ENCODE results near the gene ERLEC1. TPM values are rescaled to one million over a fixed set of nuclear protein-coding genes. Genes with fewer than 3 reads are reported as not detected.

ERLEC1 gene
- total RNA-seq, 2 donors from 2014 or later, result 33.4 to 38.4 TPM

GRCh38 chr2:53859206-53860181, 72.7 kb downstream of the ERLEC1 start, which contains the start of gene GPR75:
Gene GPR75 (minus strand): TSS chr2:53859967. CDS start chr2:53854756, 5,211 bp downstream.
- no peak for TF ChIP-seq CTCF (conservative IDR thresholded peaks at IDR 0.05)
- WGBS, 2 experiments (ENCODE audit: insufficient coverage in 1 of 2, insufficient read length in 1 of 2), result 95 to 98% methylated on average over 32 to 71 of the region's 72 CpGs
- Mint-ChIP-seq H3K9me3 (no peaks in the 10 kb centered on the region), H3K27ac (no peak within 1 kb of the TSS), H3K36me3 (ENCODE audit: low read depth) (peaks cover 27% of the 10 kb centered on the region), H3K4me3 (peak within 1 kb of the TSS; percentile 40), H3K27me3 (ENCODE audit: insufficient read depth) (no peaks in the 10 kb centered on the region), H3K4me1 (peaks cover 2% of the 10 kb centered on the region)
- H3K9me3 ChIP-seq (ENCODE audit: control insufficient read depth, low read length), result no peaks in the 10 kb centered on the region
- H3K9ac ChIP-seq (ENCODE audit: extremely low read depth, low read length, poor library complexity, severe bottlenecking), result no peak within 1 kb of the TSS
- peaks cover 79% of the 10 kb centered on the region for H3K36me3 ChIP-seq (ENCODE audit: control insufficient read depth, insufficient read depth, low read length)
- H3K27ac ChIP-seq (ENCODE audit: low read depth, low read length), result no peak within 1 kb of the TSS
- H3K4me3 ChIP-seq (ENCODE audit: low read length), result no peak within 1 kb of the TSS
- no peaks in the 10 kb centered on the region for H3K27me3 ChIP-seq (ENCODE audit: control insufficient read depth, insufficient read depth, low read length, poor library complexity, severe bottlenecking)
- no peaks in the 10 kb centered on the region for H3K4me1 ChIP-seq (ENCODE audit: control insufficient read depth, insufficient read depth, low read length)
- DNase-seq, result peak; percentile 77

- H3K27me3 Mint-ChIP-seq (ENCODE audit: insufficient read depth), result no peaks in the 10 kb centered on the region
- peaks cover 80% of the 10 kb centered on the region for H3K36me3 ChIP-seq (ENCODE audit: control insufficient read depth, insufficient read depth, low read length)
- no peak for TF ChIP-seq CTCF (conservative IDR thresholded peaks at IDR 0.05)
- H3K27me3 ChIP-seq (ENCODE audit: control insufficient read depth, insufficient read depth, low read length, poor library complexity, severe bottlenecking), result no peaks in the 10 kb centered on the region
- H3K4me1 Mint-ChIP-seq, result peaks cover 2% of the 10 kb centered on the region
- DNase-seq, result no peak
- no peak overlapping the region for H3K9ac ChIP-seq (ENCODE audit: extremely low read depth, low read length, poor library complexity, severe bottlenecking)
- H3K9me3 ChIP-seq (ENCODE audit: control insufficient read depth, low read length), result no peaks in the 10 kb centered on the region
- 97 to 100% methylated on average over 3 to 5 of the region's 5 CpGs for WGBS, 2 experiments (ENCODE audit: insufficient coverage in 1 of 2, insufficient read length in 1 of 2)
- H3K4me3 ChIP-seq (ENCODE audit: low read length), result no peak overlapping the region
- no peak overlapping the region for H3K4me3 Mint-ChIP-seq
- no peaks in the 10 kb centered on the region for H3K9me3 Mint-ChIP-seq
- no peak overlapping the region for H3K27ac Mint-ChIP-seq
- H3K36me3 Mint-ChIP-seq (ENCODE audit: low read depth), result peaks cover 41% of the 10 kb centered on the region
- H3K4me1 ChIP-seq (ENCODE audit: control insufficient read depth, insufficient read depth, low read length), result no peaks in the 10 kb centered on the region
- no peak overlapping the region for H3K27ac ChIP-seq (ENCODE audit: low read depth, low read length)
Observed at GRCh38 chr2:53861824-53862223, 75.0 kb downstream of the ERLEC1 start.

- Histone ChIP-seq H3K27me3 (ENCODE audit: control insufficient read depth, insufficient read depth, low read length, poor library complexity, severe bottlenecking) (no peaks in the 10 kb centered on the region), H3K4me3 (ENCODE audit: low read length) (no peak overlapping the region), H3K27ac (ENCODE audit: low read depth, low read length) (no peak overlapping the region), H3K36me3 (ENCODE audit: control insufficient read depth, insufficient read depth, low read length) (peaks cover 86% of the 10 kb centered on the region), H3K4me1 (ENCODE audit: control insufficient read depth, insufficient read depth, low read length) (no peaks in the 10 kb centered on the region), H3K9ac (ENCODE audit: extremely low read depth, low read length, poor library complexity, severe bottlenecking) (no peak overlapping the region), H3K9me3 (ENCODE audit: control insufficient read depth, low read length) (no peaks in the 10 kb centered on the region)
- Mint-ChIP-seq H3K4me1 (peaks cover 2% of the 10 kb centered on the region), H3K36me3 (ENCODE audit: low read depth) (peaks cover 46% of the 10 kb centered on the region), H3K27ac (no peak overlapping the region), H3K27me3 (ENCODE audit: insufficient read depth) (no peaks in the 10 kb centered on the region), H3K4me3 (no peak overlapping the region), H3K9me3 (no peaks in the 10 kb centered on the region)
- no peak for DNase-seq
- TF ChIP-seq CTCF (conservative IDR thresholded peaks at IDR 0.05), result no peak
- WGBS, 2 experiments (ENCODE audit: insufficient coverage in 1 of 2, insufficient read length in 1 of 2), result 94 to 97% methylated on average over 4 to 5 of the region's 6 CpGs
Observed at GRCh38 chr2:53863538-53864227, 76.8 kb downstream of the ERLEC1 start.

All from endodermal cell (in vitro differentiated cells).